Cerebellar nuclear complex (tissue), 1 donor: ENCODE results near the gene TMUB1.

ENCODE experiments used
- DNase-seq, 2 experiments: peaks; one replicate each; lab custom pipeline; 2025; lab: John Stamatoyannopoulos, UW

The TMUB1 gene

DNA sequence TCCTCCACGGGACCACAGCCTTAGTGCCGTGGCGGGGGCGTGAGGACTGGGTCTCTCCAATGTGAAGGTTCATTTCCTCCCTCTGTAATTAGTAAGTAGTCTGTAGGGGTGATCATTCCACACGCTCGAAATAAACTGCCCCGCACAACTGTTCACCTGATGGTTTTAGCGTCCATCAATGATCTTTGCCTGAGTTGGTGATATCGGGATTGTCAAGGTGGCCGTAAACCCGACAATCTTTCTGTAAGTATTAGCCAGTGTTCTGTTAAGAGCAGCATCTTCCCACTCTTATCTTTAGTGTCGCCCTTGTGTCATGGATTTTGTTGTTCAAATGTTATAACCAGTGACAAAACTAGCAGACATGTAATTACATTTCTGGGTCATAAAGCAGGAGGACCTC is 20.7 kb upstream of the TMUB1 start:
- no peak for DNase-seq

- DNase-seq: no peak
These were observed 19.7 kb upstream of the TMUB1 start for GRCh38 chr7:151102991-151103390.

- no peak for DNase-seq
These were observed 18.5 kb upstream of the TMUB1 start for GRCh38 chr7:151101621-151102396.

DNA sequence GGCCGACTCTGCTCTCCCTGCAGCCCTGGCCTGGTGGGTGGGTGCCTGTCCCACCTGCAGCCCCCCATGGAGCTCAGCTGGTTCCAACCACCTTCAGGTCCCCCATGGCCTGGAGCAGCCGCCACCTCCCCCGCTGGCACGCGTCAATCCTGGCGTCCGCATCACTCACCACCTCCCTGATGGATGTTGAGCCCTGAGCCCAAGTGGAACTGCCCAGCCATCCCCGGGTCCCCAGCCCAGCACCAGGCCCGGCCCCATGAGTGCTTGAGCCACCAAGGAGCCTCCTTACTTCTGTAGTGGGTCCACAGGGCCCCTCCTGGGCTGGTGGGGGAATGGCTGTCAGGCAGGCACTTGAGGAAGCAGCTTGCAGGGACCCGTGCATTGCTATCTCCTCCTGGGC is 17.6 kb upstream of the TMUB1 start:
- DNase-seq: no peak

GRCh38 chr7:151099486-151100211 is 16.4 kb upstream of the TMUB1 start:
- no peak for DNase-seq

- DNase-seq: no peak
These were observed 12.7 kb upstream of the TMUB1 start for GRCh38 chr7:151095828-151096475.

DNA sequence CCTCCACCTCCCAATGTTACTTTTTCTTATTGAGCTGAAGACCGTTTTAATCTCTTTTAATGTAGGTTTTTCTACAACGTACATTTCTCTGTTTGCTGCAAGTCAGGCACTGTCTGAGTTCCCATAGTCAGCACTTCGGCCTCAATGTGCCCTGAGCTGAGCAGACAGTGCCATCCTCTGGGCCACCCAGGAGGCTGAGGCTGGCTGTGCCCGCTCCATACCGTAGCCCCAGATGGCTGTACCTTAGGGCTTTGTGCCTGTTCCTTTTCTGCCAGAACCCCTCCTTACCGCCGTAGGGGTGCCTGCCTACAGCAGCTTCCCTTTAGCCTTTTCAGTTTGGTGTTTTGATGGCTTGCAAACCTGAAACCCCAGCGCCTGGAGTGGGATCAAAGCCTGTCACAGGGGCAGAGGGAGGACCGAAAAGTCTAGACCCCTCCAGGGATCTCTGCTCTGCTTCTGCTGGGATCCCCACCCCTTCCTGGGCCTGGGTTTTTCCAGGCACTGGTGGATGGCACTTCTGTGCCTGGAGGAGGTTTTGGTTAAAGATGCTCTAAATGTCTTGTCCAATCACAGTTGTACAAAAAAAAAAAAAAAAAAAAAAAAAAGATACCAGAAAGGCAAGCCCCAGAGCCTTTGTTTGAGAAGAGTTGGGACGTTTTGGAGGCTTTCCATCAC is 12.0 kb upstream of the TMUB1 start:
- no peak for DNase-seq

DNA sequence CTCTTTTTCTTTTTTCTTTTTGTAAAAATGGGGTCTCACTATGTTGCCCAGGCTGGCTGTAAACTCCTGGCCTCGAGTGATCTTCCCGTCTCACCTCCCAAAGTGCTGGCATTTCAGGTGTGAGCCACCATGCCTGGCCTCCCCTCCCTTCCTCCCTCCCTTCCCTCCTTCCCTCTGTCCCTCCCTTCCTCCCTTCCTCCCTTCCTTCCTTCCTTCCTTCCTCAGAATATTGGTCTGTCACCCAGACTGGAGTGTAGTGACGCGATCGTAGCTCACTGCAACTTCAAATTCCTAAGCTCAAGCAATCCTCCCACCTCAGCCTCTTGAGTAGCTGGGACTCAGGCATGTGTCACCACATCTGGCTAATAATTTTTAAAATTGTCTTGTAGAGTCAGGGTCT is 11.4 kb upstream of the TMUB1 start:
- DNase-seq: no peak

DNA sequence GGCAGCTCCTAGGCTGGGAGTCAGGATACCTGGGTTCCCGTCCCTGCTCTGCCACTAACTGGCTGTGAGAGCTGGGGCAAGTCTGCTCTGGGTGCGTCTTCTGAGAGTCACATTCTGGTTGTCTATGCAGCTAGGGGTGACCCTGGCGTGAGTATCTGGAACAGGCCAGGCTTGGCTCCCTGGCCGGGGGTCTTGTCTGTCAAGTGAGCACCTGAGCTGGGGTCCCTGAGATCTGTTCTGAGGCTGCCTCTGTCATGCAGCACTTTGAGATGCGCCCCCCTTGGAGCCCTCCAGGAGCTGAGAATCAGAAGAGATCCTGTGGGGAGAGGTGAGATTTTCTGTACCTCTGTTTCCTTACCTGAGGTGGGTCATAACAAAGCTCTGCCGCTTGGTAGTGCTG is 10.5 kb upstream of the TMUB1 start:
- no peak for DNase-seq

DNA sequence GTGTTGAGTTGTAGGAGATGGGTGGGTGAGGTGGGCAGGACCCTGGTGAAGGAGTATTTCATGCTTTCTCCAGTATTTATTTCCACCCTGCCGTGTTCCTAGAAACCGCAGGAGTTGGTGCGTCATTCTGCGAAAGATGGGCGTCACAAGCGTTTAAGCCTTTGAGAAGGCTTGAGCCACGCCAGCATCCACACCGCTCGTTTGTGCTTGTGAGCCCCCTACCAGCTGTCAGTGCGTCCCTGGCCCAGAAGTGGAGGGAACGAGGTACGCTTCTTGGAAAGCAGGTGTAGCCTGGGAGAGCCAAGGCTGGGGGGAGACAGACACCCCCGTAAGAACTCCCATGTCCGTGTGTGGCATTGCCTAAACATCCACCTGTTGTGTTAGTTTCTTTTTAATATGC is 8.7 kb upstream of the TMUB1 start:
- DNase-seq: no peak

- DNase-seq: no peak
These were observed 8.1 kb upstream of the TMUB1 start for GRCh38 chr7:151091431-151091830.

DNA sequence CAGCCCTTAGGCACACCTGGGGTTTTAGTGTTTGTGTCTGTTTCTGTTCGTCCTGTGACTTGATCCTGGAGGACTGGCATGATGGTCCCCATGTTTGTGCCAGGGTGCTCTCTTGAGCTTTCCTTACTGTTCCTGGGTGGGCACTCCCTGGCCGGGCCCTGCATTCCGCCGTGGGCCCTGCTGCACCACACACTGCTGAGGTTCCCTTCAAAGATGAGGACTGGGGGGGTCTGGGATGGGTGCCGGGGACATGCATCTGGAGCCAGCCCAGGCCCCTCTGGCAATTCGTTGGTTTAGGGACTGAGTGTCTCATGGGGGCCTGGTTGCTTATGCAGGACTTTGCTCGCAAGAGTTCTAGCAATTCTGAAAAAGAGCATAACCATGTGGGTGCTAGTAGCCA is 7.7 kb upstream of the TMUB1 start:
- DNase-seq: no peak

DNA sequence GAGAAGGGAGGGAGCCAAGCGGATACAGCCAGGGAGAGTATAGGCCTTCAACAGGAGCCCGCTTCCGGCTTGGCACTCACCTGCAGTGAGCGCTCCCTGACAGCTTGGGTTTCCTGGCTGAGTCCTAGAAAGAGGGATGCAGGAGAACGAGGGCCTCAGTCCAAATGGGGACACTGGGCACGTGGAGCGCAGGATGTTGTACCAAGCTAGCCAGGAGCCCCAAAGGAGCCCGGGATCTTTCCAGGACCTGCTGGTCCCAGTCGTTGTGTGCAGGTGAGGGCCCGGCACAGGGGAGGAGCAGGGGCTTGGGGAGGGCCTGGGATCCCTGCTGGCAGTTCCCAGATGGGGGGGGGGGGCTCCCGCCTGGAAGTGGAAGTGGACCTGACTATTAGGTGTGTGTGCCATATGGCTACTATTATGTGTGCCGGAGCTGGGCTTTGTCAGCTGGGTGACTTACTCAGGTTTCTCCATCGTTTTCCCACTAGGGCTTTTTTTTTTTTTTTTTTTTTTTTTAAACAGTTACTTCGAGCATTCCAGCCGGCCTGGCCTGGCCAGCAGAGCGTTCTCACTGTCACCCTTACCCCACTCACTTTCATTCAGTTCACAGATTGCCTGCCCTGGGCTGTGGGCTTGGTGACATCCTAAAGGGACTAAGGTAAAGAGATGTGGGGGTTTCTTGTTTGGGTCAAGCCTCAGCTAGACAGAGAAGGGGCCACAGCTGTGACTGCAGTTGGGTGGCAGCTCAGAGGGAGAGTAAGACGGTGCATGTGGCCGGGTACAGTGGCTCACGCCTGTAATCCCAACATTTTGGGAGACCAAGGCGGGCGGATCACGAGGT is 6.8 kb upstream of the TMUB1 start:
- peak; percentile 40 to 68 for DNase-seq

GRCh38 chr7:151088856-151089699 is 5.8 kb upstream of the TMUB1 start:
- DNase-seq: no peak

DNA sequence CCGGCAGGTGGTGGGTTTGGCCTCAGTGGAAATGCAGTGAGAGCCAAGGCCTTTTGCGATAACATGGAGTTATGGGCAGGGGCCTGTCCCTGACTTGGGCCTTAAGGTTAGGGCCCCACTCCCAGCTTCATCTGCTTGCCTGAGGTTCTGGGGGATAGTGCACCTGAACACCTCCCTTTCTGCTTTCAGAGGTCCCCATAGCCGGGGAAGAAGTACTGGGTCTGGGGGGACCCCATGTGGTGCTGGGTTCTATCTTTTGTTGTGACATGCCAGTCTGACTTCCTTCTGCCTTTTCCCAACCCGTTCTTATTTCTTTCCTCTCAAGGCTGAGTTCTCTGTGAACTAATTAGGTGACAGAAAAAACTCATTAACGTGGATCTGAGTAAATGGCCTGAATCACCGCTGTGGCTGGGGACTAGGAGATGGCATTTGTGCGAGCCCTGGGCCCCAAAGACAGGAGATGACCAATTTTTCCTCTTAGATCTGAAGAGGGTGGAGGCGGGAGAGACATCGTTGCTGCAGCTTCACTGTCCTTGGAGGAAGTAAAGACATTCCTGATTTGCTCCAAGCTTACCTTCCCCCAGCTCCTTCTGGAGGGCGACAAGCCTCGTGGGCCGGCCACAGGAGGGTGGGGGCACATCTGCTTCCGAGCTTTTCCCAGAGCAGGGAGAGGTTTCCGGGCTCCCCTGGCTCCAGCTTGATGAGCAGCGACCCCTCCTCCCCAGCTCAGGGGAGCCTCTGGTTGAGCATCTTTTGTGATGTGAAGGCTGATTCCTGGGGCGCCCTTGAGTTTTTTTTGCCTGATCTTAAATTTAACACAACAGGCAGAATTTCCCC is 4.9 kb upstream of the TMUB1 start:
- DNase-seq: no peak

- DNase-seq: peak in 1 of 2 experiments; percentile 7
These were observed 4.1 kb upstream of the TMUB1 start for GRCh38 chr7:151087245-151088018.

DNA sequence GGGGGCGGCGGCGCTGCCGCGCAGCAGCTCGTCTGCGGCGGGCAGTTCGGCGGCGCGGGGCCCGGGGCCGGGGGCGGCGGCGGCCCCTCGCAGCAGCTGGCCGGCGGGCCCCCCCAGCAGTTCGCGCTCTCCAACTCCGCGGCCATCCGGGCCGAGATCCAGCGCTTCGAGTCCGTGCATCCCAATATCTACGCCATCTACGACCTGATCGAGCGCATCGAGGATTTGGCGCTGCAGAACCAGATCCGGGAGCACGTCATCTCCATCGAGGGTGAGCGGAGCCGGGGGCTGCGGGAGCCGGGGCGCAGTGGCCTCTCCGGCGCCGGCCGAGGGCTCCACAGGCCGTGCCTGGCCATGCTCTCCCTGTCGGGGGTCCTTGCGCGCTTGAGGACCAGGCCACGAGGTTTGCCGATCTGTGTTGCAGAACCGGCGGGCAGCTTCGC is 3.5 kb upstream of the TMUB1 start:
- DNase-seq: no peak

DNA sequence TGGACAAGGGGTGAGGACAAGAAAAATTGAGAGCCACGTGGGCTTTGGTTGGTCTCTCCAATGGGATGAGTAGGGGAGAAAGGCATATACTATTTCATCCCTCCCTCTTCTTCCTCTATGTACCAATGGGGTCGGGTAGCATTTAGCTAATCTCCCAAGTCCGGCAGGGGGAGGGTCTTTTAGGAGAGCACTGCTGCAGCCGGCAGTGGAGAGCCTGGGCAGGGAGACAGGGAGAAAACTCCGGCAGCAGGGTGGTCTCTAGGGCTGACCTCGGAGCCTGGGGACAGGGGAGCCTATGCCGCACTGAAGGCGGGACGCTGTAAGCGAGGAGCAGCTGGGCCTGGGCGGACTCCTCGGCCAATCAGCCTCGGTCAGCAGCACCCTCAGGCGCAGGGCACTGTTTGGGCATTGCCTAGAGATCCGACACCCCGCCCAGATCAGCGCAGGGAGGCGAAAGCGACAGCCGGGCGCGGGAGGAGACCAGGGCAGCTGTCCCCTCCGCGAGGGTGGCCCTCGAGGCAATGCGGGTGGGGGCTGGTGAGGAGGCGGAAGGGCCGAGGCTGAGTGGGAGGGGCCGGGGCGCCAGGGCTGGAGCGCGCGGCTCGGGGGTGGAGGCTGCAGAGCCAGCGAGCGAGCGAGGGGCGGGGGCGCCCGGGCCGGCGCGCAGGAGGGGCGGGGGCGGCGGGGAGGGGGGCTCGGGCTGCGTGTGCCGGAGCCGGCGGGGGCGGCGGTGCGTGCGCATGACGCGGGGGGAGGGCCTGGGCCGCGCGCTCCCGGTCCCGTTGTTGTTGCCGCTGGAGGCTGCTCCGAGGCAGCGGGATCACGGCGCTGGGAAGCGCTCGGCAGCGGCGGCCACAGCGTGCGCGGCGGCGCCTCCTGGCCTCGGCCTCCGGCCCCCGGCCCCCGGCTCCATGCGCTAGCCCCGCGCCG is 2.7 kb upstream of the TMUB1 start, which contains the start of gene AGAP3:
AGAP3 (plus strand) TSS at position 785 of the 930 bp plus-strand sequence. CDS start 267 bp downstream, outside the sequence.
- DNase-seq: peak in 1 of 2 experiments; percentile 49
